ENCODE results near the gene LRFN4.

LRFN4 gene

DNA sequence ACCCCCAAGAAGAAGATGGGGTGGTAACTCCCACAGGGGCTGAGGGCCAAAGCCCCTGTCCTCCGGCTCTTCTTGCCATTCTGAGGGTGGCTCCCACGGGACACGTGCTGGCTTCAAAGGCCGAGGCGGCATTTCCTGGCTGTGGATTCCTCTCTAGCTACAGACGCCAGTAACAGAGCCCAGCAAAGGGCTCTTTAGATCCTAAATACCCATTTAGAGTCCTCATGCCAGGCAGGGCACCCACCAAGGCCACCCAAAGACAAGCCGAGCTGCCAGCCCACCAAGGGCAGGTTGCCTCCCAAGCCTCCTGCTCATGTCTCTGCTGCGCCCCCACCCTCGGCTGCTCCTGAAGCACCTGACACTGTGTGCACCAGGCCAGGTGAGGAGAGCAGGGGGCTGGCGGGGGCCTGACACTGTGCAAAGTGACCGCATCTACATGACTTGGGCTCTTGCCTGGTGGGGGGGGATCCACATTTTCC is 5.7 kb downstream of the LRFN4 start:
- H3K27ac ChIP-seq (ENCODE audit: low read depth, low read length) = no peak overlapping the region
- H3K4me1 ChIP-seq (ENCODE audit: control insufficient read depth, insufficient read depth, low read length) = no peaks in the 10 kb centered on the region
- H3K9ac ChIP-seq (ENCODE audit: low read length) = no peak overlapping the region
- H3K27me3 ChIP-seq (ENCODE audit: control insufficient read depth, insufficient read depth, low read length) = no peaks in the 10 kb centered on the region
- no peaks in the 10 kb centered on the region for H3K36me3 ChIP-seq (ENCODE audit: control insufficient read depth, insufficient read depth, low read length)
- H3K4me3 ChIP-seq (ENCODE audit: low read length) = no peak overlapping the region

DNA sequence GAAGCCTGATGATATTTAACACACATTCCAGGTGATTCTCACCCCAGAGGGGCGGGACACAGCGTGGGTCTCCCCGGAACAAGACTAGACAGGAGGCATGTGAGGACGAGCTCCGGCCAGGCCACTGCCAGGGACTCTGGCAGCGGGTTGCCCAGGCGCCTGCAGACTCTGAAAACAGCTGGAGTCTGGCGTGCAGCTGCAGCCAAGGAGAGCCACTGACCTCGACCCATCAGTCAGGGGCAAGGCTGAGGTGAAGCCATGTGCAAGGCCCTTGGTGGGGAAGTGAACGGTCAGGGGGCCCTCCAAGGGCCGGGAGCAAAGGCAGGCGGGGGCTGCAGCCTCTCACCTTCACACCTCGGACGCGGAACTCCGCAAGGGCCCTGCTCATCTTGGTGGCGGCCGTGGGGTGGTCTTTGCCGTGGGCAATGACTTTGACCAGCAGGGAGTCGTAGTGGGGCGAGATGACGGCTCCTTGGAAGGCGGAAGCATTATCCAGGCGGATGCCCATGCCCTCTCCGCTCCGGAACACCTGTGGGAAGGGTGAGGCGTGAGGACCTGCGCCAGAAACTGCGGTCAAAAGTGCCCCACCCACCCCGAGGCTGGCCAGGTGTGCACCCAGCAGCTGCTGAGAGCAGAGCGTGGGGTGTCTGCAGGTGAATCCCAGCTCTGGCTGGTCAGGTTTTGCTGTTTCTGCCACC is 6.7 kb downstream of the LRFN4 start:
- H3K27me3 ChIP-seq (ENCODE audit: control insufficient read depth, insufficient read depth, low read length) = no peaks in the 10 kb centered on the region
- H3K27ac ChIP-seq (ENCODE audit: low read depth, low read length) = no peak overlapping the region
- no peaks in the 10 kb centered on the region for H3K36me3 ChIP-seq (ENCODE audit: control insufficient read depth, insufficient read depth, low read length)
- H3K4me1 ChIP-seq (ENCODE audit: control insufficient read depth, insufficient read depth, low read length) = no peaks in the 10 kb centered on the region
- no peak overlapping the region for H3K4me3 ChIP-seq (ENCODE audit: low read length)
- no peak overlapping the region for H3K9ac ChIP-seq (ENCODE audit: low read length)

DNA sequence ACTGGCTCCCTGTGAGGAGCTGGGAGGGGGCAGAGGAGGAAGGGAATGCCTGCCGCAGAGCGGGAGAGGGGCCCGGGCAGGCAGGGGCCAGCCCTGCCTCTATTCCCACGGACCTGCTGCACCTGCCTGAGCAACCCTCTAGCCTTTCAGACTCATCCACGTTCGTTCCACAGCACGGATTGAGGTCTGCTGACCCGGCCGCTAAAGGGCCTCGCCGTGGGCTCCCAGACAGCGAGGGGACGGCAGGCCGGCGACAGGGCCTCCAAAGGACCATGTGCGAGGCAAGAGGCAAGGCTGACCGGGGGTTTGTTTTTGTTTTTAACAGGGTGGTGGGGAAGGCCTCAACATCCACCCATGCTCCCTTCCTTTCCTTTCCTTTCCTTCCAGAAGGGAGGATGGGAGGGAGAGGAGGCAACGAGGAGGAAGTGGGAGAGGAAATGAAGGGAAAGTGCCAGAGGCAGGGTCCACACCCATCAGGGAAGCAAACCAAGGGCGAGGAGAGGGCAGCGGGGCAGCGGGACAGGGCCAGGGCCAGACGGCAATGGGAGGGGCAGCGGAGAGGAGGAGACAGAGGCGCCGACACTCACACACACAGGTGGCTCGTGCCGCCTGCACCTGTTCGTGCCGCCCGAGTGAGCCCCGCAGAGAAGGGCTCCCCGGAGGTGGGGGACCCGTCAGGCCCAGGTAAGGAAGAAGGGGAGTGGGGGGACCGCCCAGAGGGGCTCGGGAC is 7.5 kb downstream of the LRFN4 start:
- Histone ChIP-seq H3K4me3 (ENCODE audit: low read length) (no peak overlapping the region), H3K27ac (ENCODE audit: low read depth, low read length) (no peak overlapping the region), H3K27me3 (ENCODE audit: control insufficient read depth, insufficient read depth, low read length) (no peaks in the 10 kb centered on the region), H3K9ac (ENCODE audit: low read length) (no peak overlapping the region), H3K36me3 (ENCODE audit: control insufficient read depth, insufficient read depth, low read length) (no peaks in the 10 kb centered on the region), H3K4me1 (ENCODE audit: control insufficient read depth, insufficient read depth, low read length) (no peaks in the 10 kb centered on the region)

DNA sequence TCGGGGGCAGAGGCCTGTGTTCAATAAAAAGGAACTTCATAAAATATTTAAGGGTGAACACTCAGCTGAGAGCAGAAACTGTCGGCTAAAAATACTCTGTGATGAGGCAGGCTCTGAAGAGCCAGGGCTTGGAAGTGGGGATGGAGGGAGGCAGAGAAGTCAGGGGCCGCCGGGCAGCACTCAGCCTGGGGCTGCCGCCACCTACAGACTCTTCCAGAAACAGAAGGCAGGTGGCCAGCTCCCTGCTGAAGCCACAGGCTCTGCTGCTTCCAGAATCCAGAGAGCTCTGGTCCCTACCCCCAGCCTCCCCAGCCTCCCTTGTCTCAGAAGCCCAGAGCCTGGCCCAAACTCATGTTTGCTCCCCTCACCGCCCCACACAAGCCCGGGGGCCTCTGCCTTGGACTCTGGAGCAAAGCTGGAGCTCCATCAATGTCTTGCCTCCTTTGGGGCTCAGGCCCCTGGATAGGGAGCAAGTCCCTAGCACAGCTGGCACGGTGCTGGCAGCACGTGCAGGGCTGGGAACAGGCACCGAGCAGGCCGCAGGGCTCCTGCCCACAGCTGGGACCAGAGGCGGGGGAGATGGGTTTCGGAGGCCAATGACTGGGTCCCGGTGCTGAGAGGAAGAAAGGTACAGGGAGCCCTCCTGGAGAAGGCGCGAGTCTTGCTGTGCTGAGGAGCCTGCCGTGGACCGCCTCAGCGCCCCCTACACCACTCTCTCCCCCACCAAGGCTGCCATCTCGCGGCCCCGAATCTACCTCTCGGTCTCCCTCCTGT is 8.2 kb downstream of the LRFN4 start:
- Histone ChIP-seq H3K4me1 (ENCODE audit: control insufficient read depth, insufficient read depth, low read length) (no peaks in the 10 kb centered on the region), H3K9ac (ENCODE audit: low read length) (no peak overlapping the region), H3K36me3 (ENCODE audit: control insufficient read depth, insufficient read depth, low read length) (no peaks in the 10 kb centered on the region), H3K27ac (ENCODE audit: low read depth, low read length) (no peak overlapping the region), H3K4me3 (ENCODE audit: low read length) (no peak overlapping the region), H3K27me3 (ENCODE audit: control insufficient read depth, insufficient read depth, low read length) (no peaks in the 10 kb centered on the region)

DNA sequence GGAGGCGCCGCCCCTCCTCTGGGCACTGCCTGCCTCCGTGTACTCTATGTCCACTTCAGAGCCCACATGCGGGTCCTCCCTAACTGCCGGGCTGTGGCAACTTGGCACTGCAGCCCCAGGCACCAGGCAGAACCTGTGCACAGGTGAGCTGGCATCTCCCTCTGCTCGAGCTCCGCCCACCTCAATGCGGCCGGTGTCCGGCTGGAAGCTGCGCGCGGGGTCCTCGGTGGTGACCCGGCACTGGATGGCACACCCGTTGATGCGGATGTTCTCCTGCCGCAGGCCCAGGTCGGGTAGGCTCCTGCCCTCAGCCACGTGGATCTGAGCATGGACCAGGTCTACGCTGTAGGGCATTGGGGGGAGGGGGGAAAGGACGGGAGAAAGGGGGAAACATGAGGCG is 9.1 kb downstream of the LRFN4 start:
- Histone ChIP-seq H3K27ac (ENCODE audit: low read depth, low read length) (no peak overlapping the region), H3K4me3 (ENCODE audit: low read length) (no peak overlapping the region), H3K36me3 (ENCODE audit: control insufficient read depth, insufficient read depth, low read length) (no peaks in the 10 kb centered on the region), H3K27me3 (ENCODE audit: control insufficient read depth, insufficient read depth, low read length) (no peaks in the 10 kb centered on the region), H3K9ac (ENCODE audit: low read length) (no peak overlapping the region), H3K4me1 (ENCODE audit: control insufficient read depth, insufficient read depth, low read length) (no peaks in the 10 kb centered on the region)

DNA sequence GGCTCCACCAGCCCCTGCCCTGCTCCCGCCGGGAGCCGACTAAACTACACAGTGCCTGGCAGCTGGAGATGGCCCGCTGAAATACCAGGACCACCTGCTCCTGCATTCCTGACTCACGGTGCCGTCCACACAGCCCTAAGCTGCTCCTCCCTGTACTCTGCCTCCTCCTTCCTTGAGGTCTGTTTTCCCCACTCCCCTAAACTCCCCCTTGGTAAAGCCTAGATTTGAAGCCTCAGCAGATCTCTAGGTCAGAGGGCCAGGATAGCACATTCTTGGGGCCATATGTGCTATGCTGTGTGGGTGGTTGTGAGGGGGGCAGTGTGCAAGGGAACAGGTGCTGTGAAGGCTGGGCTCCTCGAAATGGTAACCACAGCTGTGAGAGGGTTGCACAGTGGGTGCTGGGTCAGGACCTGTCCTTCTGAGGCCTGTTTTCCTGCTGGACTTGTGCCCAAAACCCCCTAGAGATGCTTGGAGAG is 9.7 kb downstream of the LRFN4 start:
- no peak overlapping the region for H3K27ac ChIP-seq (ENCODE audit: low read depth, low read length)

DNA sequence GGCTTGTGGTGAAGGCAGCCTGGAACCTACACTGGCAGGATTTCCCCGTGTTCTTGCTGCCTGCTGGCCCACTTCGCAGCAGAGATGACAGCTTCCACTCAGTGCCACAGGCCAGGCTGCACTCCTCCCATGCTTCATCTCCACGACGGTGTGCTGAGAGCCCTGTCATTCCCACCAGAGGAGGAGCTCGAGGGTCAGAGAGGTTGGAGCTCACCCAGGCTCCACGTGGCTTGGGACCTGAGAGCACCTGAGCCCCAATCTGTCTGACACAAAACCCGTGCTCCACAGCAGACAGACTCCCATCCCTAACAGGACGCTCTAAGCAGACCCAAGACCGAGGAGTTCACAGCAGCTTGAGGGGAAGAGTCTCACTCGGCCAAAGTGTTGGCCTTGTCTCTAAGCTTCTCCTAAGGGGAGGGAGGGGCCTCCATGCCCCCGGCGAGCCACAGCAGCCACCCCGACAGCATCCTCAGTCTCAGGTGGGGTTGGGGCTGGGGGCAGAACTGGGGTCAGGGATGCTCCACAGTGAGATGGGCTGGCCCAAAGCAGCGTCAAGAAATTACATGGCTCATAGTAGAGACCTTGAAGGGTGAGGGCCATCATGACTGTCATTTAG is 10.7 kb downstream of the LRFN4 start:
- Histone ChIP-seq H3K27me3 (ENCODE audit: control insufficient read depth, insufficient read depth, low read length) (no peaks in the 10 kb centered on the region), H3K4me1 (ENCODE audit: control insufficient read depth, insufficient read depth, low read length) (no peaks in the 10 kb centered on the region), H3K9ac (ENCODE audit: low read length) (no peak overlapping the region), H3K4me3 (ENCODE audit: low read length) (no peak overlapping the region), H3K36me3 (ENCODE audit: control insufficient read depth, insufficient read depth, low read length) (no peaks in the 10 kb centered on the region), H3K27ac (ENCODE audit: low read depth, low read length) (no peak overlapping the region)

More for the DNA sequence above, 9.7 kb downstream of the LRFN4 start:
- no peaks in the 10 kb centered on the region for H3K36me3 ChIP-seq (ENCODE audit: control insufficient read depth, insufficient read depth, low read length)
- no peak overlapping the region for H3K9ac ChIP-seq (ENCODE audit: low read length)
- H3K27me3 ChIP-seq (ENCODE audit: control insufficient read depth, insufficient read depth, low read length) = no peaks in the 10 kb centered on the region
- no peaks in the 10 kb centered on the region for H3K4me1 ChIP-seq (ENCODE audit: control insufficient read depth, insufficient read depth, low read length)
- H3K4me3 ChIP-seq (ENCODE audit: low read length) = no peak overlapping the region

DNA sequence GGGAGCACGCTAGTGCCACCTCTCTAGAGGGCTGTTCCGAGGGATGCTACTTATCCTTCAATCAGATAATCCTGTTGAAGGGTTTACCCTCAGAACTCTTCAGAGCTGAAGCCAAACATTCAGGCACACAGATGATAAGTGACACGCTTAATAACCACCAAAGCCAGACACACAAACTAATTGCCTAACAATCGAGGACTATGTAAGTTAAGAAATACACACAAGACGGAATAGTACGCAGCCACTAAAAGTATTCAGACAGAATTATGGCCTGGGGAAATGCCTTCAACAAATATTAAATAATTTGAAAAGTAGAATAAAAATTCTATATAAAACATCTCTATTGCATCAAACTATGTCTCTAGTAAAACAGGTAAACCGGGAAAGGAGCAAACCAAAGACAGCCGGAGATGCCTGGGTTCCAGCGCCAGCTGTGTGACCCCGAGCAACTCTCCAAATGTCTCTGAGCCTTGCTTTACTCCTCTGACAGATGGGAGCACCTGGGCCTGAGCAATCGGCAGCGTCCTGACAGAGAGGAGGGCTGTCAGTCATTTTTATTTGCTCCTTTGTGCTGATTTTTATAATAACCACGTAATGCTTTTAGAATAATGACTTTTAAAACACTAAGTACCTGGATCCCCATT is 11.3 kb downstream of the LRFN4 start:
- no peak overlapping the region for H3K4me3 ChIP-seq (ENCODE audit: low read length)
- H3K27me3 ChIP-seq (ENCODE audit: control insufficient read depth, insufficient read depth, low read length) = no peaks in the 10 kb centered on the region
- no peaks in the 10 kb centered on the region for H3K36me3 ChIP-seq (ENCODE audit: control insufficient read depth, insufficient read depth, low read length)
- H3K27ac ChIP-seq (ENCODE audit: low read depth, low read length) = no peak overlapping the region
- no peak overlapping the region for H3K9ac ChIP-seq (ENCODE audit: low read length)
- no peaks in the 10 kb centered on the region for H3K4me1 ChIP-seq (ENCODE audit: control insufficient read depth, insufficient read depth, low read length)

DNA sequence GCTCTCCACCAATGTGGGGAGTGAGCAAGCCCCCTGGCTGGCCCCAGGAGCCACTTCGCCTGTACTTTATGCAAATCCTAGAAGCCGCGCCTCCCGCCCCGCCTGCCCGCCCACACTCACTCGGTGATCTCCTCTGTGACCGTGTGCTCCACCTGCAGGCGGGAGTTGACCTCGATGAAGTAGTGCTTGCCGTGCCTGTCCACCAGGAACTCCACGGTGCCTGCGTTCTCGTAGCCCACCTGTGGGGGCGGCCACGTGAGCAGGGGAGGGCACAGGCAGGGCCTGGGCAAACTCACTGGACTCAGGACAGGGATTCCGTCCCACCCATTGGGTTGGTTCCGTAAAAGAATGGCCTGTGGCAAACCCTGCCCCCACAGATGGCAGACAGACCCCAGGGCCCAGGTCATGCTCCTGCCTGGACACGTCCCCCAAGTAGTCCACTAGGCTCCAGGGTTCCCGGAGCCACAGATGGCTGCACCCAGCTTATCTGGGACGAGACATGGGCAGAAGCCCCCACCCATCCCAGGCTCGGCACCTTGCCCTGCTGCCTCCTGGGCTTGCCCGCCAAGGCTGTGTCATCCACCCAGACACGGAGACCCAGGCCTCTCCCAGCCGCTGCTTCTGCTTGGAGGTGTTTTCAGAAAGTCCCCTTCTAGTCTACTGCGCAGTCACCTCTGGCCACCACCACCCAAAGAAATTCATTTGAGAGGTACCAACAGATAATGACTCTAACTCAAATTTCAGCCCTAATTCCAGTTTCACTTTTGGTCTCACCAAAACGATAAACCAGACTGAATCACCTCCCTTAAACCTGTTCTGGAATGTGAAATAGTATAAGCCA is 12.1 kb downstream of the LRFN4 start:
- Histone ChIP-seq H3K27me3 (ENCODE audit: control insufficient read depth, insufficient read depth, low read length) (no peaks in the 10 kb centered on the region), H3K27ac (ENCODE audit: low read depth, low read length) (no peak overlapping the region), H3K9ac (ENCODE audit: low read length) (no peak overlapping the region), H3K4me3 (ENCODE audit: low read length) (no peak overlapping the region), H3K4me1 (ENCODE audit: control insufficient read depth, insufficient read depth, low read length) (no peaks in the 10 kb centered on the region), H3K36me3 (ENCODE audit: control insufficient read depth, insufficient read depth, low read length) (no peaks in the 10 kb centered on the region)

DNA sequence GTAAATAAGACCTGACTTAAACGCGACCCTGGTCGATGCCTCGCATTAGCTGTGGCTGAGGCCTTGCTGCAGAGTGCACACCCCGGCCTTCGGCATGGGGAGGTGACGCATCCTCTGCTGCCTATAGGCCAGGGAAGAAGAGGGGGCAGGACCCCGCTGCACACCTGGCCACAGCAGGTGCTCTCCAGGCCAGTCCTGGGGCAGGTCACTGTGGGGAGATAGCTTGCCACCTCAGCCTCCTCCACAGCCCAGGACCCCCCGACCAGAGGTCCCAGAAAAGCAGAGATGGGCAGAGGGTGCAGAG is 12.7 kb downstream of the LRFN4 start:
- H3K27ac ChIP-seq (ENCODE audit: low read depth, low read length) = no peak overlapping the region
- H3K4me1 ChIP-seq (ENCODE audit: control insufficient read depth, insufficient read depth, low read length) = no peaks in the 10 kb centered on the region
- H3K4me3 ChIP-seq (ENCODE audit: low read length) = no peak overlapping the region
- no peak overlapping the region for H3K9ac ChIP-seq (ENCODE audit: low read length)
- no peaks in the 10 kb centered on the region for H3K36me3 ChIP-seq (ENCODE audit: control insufficient read depth, insufficient read depth, low read length)
- no peaks in the 10 kb centered on the region for H3K27me3 ChIP-seq (ENCODE audit: control insufficient read depth, insufficient read depth, low read length)

DNA sequence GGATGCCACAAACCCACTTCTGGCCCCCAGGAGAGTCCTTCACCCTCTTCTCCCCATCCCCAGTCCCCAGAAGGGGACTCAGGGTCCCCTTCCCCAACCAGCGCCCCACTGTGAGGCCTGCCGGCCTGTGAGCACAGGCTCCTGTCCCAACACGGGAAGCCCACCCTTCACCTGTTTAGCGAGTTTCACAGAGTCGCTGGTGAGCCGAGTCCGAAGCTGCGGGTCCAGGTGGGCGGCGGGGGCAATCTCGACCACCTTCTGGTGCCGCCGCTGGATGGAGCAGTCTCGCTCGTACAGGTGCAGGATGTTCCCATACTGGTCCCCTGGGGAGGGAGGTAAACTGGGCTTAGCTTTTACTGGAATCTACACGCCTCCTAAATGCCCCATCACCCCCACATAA is 13.3 kb downstream of the LRFN4 start:
- Histone ChIP-seq H3K27ac (ENCODE audit: low read depth, low read length) (no peak overlapping the region), H3K9ac (ENCODE audit: low read length) (no peak overlapping the region), H3K4me3 (ENCODE audit: low read length) (no peak overlapping the region), H3K36me3 (ENCODE audit: control insufficient read depth, insufficient read depth, low read length) (no peaks in the 10 kb centered on the region), H3K4me1 (ENCODE audit: control insufficient read depth, insufficient read depth, low read length) (no peaks in the 10 kb centered on the region), H3K27me3 (ENCODE audit: control insufficient read depth, insufficient read depth, low read length) (no peaks in the 10 kb centered on the region)

Data from rectal smooth muscle tissue (tissue), 1 donor.